HL-60/S4 treated with phorbol 12-myristate 13-acetate at 8.2 ng/mL for 4 days and 3 days (cell line): ENCODE results near the gene TCEANC.
"Not testable (repeated sequence)": the region's sequence is repeated elsewhere in the genome, so short reads cannot be mapped to it uniquely, and the experiment has no call there.

Source experiments
- in situ Hi-C: fragments of 300-500 bp; cut with MboI; formaldehyde crosslinking; loops from 2 replicates; pipeline ENCODE4 v1.15.0; 2022; ENCODE audit warnings: low sequenced_read_pairs

TCEANC gene

GRCh38 chrX:13654116-13654515, 1.2 kb downstream of the TCEANC start:
- in situ Hi-C loops: loop anchor here (25.0 kb wide), 1 partner anchor 383 kb away; the partner anchor contains the start of gene GEMIN8

DNA sequence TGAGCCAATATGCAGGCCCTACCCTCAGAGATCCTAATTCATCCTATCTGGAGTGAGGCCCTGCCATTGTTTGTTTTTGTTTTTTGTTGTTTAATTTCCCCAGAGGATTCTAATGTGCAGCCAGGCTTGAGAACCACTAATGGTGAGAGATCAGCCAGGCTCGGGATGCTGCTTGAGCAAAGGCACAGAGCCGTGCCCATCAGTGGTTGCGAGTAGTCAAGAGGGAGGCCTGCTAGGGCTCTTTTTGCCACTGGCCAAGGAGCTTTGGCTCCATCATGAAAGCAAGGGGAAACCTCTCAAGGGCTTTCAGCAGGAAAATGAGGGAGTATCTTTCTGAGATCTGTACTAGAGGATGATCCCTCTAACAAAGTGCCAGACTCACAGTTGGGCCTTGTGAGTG, 2.7 kb downstream of the TCEANC start:
- in situ Hi-C loops: loop anchor here (25.0 kb wide), 1 partner anchor 382 kb away; the partner anchor contains the start of gene GEMIN8

- in situ Hi-C loops: loop anchor here (25.0 kb wide), 1 partner anchor 379 kb away; the partner anchor contains the start of gene GEMIN8
Measured at GRCh38 chrX:13658602-13659001, 5.7 kb downstream of the TCEANC start.

- in situ Hi-C loops: loop anchor here (25.0 kb wide), 1 partner anchor 378 kb away; the partner anchor contains the start of gene GEMIN8
Measured at GRCh38 chrX:13659063-13659462, 6.1 kb downstream of the TCEANC start.

DNA sequence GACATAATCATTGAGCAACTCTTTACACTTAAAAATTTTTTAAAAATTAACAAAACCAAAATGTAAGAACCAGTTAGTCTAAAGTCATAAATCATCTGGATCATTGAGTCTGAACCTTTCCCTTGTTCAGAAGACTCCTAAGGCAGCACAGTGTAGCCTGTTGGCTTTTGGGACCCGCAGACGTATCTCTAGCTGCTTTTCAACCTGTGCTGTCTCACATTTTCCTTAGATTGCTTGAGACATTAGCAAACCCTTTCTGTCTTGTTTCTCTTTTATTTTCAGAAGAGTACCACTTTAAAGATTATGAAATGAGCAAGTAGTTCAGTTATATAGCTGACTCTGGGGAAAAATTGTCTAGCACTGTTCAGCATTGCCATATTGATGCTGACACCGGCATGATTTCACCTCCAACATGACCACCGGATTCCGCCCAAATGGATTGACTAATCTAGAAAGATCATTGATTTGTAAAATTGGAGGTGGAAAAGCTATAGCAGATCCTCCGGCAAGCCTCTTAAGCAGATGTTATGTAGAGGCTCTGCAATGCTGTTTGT, 8.9 kb downstream of the TCEANC start:
- in situ Hi-C loops: loop anchor here (25.0 kb wide), 1 partner anchor 375 kb away; the partner anchor contains the start of gene GEMIN8

DNA sequence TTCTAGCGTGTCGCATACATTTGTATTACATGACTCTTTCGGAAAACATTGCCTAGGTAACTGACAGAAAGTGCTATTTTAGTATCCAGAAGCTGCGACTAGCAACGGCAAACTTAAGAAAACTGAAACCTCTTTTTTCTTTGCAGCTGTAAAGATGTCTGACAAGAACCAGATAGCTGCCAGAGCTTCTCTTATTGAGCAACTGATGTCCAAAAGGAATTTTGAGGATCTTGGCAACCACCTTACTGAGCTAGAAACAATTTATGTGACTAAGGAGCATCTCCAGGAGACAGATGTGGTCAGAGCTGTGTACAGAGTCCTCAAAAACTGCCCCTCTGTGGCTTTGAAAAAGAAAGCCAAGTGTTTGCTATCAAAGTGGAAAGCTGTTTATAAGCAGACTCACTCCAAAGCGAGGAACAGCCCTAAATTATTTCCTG, 9.4 kb downstream of the TCEANC start:
- in situ Hi-C loops: loop anchor here (25.0 kb wide), 1 partner anchor 375 kb away; the partner anchor contains the start of gene GEMIN8

DNA sequence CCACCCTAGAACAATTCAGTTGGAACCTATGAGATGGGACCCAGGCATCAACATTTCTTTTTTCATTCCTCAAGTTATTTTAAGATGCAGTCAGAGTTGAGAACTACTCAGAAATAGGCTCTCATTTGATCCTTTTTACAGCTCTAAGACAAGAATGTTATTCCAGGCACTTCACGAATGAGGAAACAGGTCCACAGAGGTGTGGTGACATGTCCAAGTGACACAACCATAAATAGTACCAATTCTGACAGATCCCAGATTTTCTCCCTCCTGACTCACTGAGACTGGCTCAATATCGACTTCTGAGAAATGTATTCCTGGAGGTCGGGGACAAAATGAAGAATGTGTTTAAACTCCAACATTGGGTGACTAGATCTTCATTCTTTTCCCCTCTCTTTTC, 11.1 kb downstream of the TCEANC start:
- in situ Hi-C loops: loop anchor here (25.0 kb wide), 1 partner anchor 373 kb away; the partner anchor contains the start of gene GEMIN8

DNA sequence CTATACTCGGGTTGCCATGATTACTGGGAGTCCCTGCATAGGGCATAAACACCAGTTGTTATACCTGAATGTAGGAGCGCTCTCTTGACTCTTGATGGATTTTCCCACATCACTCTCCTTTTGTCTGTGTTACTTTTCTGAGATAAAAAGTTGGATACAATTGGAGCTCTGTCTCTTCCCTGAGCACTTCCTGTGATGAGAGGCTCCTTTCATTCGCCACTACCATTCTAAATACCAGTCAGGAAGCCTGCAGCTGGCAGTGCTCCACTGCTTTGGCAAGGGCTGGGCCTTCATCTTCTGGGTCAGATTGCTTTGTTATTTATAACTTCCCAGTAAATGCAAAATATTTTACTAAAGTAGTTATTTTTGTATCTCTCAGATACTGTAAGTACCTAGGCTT, 13.9 kb downstream of the TCEANC start:
- in situ Hi-C loops: loop anchor here (25.0 kb wide), 1 partner anchor 370 kb away; the partner anchor contains the start of gene GEMIN8

DNA sequence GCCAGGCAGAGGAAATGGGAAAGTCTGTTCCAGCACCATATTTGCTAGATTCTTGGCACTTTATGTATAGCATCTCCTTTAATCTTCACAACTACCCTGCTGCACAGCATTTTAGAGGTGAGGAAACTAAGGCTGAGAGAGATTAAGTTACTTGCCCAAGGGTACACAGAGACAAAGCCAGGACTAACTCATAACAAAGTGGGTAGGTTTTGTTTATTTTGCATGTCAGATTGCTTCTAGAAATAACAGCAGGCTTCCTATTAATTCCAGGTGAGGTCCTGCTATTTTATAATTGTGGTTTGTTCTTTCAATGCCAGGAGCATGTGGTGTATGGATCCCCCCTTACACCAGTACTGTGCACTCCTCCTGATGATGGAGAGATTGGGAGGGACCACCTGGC, 15.0 kb downstream of the TCEANC start:
- in situ Hi-C loops: loop anchor here (25.0 kb wide), 1 partner anchor 369 kb away; the partner anchor contains the start of gene GEMIN8

DNA sequence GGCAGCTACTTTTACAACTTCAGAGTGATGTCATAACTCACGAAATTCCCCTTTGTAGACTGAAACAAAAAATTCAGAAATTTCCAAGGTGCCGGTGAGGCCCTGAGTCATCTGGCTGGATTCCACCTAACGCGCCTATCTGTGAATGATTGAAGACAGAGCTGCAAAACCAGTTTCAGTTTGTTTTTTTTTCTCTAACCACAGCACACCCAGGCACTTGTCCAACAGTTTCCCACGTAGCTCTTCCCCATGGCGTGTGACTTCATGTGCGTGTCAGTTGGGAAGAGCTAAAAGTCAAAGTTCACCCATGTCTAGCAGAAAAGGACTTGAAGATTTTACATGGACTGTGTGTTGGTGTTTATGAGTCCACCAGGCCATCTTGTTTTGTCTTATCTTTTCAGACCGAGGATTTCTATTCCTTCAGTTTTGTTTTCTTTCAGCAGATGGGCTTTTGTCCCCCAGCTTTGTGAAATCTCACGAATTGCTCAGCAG, 16.4 kb downstream of the TCEANC start:
- in situ Hi-C loops: loop anchor here (25.0 kb wide), 1 partner anchor 368 kb away; the partner anchor contains the start of gene GEMIN8

GRCh38 chrX:13669755-13670154, 16.8 kb downstream of the TCEANC start:
- in situ Hi-C loops: loop anchor here (25.0 kb wide), 1 partner anchor 368 kb away; the partner anchor contains the start of gene GEMIN8

DNA sequence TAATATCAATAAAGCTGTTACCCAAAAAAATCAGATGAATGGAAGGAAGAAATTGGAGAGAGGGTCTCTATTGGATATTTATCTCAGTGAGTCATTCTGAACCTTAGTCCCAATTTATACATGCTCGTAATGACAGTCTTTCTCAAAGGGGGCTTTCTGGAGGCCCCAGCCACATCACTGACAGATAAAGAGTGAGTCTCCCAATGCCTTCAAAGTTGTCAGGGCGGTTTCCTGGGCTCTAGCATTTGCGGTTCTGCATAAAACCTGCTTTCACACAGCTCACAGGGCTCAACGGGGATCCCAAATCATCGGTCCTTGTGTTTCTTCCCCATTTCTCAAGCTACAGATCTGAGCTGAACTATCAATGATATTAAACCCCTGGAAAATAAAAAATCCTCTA, 17.3 kb downstream of the TCEANC start:
- in situ Hi-C loops: loop anchor here (25.0 kb wide), 1 partner anchor 367 kb away; the partner anchor contains the start of gene GEMIN8

DNA sequence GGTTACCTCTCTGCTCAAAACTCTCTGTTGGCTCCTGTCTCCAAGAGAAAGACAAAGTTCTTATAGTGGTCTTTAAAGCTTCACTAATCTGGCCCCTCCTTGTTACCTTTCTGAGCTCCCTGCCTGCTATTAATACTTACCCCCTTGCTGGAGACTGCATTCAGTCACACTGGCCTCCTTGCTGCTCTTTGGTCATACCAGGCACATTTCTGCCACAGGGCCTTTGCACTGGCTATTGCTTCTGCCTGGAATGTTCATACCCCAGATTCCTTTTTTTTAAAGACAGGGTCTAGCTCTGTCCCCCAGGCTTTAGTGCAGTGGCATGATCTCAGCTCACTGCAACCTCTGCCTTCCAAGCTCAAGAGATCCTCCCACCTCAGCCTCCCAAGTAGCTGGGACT, 20.1 kb downstream of the TCEANC start:
- in situ Hi-C loops: loop anchor here (25.0 kb wide), 1 partner anchor 364 kb away; the partner anchor contains the start of gene GEMIN8

DNA sequence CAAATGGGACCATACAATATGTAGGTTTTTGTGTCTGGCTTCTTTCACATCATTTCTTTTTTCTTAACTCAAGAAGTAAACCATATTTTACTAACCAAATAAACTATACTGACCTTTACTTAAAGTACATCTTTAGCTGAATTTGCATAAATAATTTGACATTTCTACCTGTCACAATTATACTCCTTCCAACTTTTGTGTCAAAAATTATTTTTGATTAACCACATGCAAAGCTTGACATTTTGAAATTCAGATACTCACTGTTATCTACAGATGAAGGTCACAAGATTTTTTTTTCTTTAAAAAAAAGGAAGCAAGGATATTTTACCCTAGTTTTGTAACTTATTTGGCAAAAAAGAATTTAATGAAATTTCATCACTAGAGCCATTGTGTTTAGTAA, 23.9 kb downstream of the TCEANC start:
- in situ Hi-C loops: no loop called here

DNA sequence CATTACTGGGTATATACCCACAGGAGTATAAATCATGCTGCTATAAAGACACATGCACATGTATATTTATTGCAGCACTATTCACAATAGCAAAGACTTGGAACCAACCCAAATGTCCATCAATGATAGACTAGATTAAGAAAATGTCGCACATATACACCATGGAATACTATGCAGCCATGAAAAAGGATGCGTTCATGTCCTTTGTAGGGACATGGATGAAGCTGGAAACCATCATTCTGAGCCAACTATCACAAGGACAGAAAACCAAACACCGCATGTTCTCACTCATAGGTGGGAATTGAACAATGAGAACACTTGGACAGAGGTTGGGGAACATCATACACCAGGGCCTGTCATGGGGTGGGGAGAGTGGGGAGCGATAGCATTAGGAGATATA, 26.8 kb downstream of the TCEANC start:
- in situ Hi-C loops: not testable (repeated sequence)

DNA sequence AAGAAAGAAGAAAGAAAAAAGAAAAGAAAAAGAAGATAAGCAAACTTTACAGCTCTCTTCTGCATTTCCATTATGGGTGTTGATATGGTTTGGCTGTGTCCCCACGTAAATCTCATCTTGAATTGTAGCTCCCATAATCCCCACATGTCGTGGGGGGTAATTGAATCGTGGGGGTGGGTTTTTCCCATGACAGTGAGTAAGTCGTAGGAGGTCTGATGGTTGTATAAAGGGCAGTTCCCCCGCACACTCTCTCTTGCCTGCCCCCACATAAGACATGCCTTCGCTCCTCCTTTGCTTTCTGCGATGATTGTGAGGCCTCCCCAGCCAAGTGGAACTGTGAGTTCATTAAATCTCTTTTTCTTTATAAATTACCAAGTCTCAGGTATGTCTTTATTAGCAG, 28.7 kb downstream of the TCEANC start:
- in situ Hi-C loops: no loop called here

- in situ Hi-C loops: no loop called here
Measured at GRCh38 chrX:13684361-13684760, 31.4 kb downstream of the TCEANC start.

DNA sequence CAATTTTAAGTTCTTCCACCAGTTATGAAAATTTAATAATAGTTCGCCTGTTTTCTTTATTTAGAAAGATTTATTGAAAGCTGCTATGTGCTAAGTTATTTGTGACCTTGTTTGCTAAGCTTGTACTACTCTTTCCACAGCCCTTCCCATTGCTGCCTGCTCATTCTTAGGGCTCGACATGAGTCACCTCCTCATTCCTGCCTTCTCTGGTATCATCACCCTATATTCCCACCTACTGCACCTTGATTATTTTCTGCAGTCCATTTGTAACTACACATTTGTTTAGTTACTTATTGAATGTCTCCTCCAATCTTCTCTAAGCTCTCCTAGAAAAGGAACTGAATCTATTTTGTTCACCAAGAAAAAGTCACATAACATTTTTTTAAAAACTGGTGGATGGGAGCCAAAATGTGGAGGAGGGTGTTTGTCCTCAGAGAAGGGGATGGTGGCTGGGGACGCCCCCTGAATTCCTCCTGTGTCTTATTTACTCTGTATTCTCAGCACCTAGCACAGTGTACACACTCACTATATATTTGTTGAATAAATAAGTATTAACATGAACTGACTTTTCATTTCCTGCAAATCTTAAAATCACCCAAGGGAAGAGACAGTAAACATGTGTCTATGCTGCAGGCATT, 32.3 kb downstream of the TCEANC start:
- in situ Hi-C loops: no loop called here

- in situ Hi-C loops: no loop called here
Measured at GRCh38 chrX:13687203-13687602, 34.3 kb downstream of the TCEANC start.

- in situ Hi-C loops: no loop called here
Measured at GRCh38 chrX:13688384-13688957, 35.5 kb downstream of the TCEANC start.
